ENCODE measurements around the gene CTNNBL1. TPM values are rescaled to one million over a fixed set of nuclear protein-coding genes. Genes with fewer than 3 reads are reported as not detected.

Gene CTNNBL1
- total and polyA plus RNA-seq, 3 donors from 2014 or later = 50.4 to 119 (median 61.0) TPM

DNA sequence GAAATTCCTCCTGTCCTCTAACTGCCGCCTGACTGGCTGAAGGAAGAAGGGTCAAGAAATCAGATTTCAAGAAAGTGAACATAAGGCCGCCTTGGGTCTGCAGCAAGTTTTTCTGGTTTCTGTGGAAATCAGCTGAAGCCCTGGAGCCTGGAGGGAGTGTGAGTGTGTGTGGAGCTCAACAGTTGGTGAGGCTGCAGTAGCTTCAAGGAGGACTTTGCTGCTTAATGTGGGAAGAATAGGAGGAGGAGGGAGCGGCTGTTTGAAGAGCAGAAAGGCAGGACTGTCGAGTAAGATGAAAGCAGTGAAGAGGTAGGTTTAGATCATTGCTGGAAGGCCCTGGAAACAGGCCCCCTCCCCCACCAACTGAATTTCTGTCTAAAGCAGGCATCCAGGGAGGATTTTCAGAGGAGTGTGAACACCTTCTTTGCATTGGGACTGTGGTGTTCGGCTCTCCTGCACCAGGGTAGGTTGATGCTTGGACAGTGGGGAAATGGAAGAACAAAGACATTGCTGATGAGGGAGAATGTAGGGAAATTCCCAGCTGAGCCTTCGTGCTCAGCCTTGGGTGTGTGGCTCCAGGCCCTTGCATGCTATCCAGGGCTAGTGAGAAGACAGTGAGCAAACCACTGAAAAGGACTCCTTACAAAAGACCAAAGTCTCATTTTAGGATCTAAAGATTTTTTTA lies 129.6 kb downstream of the CTNNBL1 start:
- Histone ChIP-seq H3K36me3 (ENCODE audit: low read depth, missing control alignments) (no peaks in the 10 kb centered on the region), H3K4me1 (no peaks in the 10 kb centered on the region)
- TF ChIP-seq, protein P1, sequence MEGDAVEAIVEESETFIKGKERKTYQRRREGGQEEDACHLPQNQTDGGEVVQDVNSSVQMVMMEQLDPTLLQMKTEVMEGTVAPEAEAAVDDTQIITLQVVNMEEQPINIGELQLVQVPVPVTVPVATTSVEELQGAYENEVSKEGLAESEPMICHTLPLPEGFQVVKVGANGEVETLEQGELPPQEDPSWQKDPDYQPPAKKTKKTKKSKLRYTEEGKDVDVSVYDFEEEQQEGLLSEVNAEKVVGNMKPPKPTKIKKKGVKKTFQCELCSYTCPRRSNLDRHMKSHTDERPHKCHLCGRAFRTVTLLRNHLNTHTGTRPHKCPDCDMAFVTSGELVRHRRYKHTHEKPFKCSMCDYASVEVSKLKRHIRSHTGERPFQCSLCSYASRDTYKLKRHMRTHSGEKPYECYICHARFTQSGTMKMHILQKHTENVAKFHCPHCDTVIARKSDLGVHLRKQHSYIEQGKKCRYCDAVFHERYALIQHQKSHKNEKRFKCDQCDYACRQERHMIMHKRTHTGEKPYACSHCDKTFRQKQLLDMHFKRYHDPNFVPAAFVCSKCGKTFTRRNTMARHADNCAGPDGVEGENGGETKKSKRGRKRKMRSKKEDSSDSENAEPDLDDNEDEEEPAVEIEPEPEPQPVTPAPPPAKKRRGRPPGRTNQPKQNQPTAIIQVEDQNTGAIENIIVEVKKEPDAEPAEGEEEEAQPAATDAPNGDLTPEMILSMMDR (IDR thresholded peaks at IDR 0.05) = no peak
- TF ChIP-seq POLR2A (IDR thresholded peaks at IDR 0.05) = no peak

DNA sequence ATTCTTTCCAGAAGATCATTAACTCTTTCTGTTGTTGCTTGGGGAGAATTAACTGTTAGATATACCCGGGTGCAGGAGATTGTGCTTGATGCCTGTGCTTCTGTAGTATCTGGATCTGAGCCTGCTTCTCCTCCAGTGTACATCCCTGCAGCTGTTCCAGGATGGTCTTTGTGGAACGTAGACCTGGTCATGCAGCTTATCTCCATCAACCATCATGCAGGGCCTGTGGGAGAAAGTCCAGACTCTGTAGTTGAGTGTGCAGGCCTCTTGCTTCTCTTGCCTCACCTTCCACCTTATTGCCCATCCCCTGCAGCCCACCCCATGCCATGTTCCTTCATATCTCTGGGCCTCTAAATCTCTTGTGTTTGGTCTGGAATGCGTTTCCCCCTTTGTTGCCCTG lies 133.8 kb downstream of the CTNNBL1 start:
- WGBS, 2 donors = 92 to 94% methylated on average over 3 of the region's 3 CpGs
- no peak for DNase-seq
- Histone ChIP-seq H3K27me3 (no peaks in the 10 kb centered on the region), H3K27ac (no peak overlapping the region), H3K4me1 (no peaks in the 10 kb centered on the region), H3K4me3 (no peak overlapping the region), H3K9me3 (no peaks in the 10 kb centered on the region), H3K36me3 (ENCODE audit: low read depth, missing control alignments) (no peaks in the 10 kb centered on the region)
- intact Hi-C loops (cut with DNase I; ENCODE audit: low total_unique reads) = no loop called here
- TF ChIP-seq POLR2A (IDR thresholded peaks at IDR 0.05) = no peak
- TF ChIP-seq, protein P1 (IDR thresholded peaks at IDR 0.05) = no peak

More for the DNA sequence above, 129.6 kb downstream of the CTNNBL1 start:
- H3K4me3 ChIP-seq = no peak overlapping the region
- DNase-seq = no peak
- intact Hi-C loops (cut with DNase I; ENCODE audit: low total_unique reads) = no loop called here
- H3K27me3 ChIP-seq = no peaks in the 10 kb centered on the region
- WGBS, 2 donors = 84 to 86% methylated on average over 6 of the region's 6 CpGs
- H3K27ac ChIP-seq = no peak overlapping the region
- no peaks in the 10 kb centered on the region for H3K9me3 ChIP-seq

DNA sequence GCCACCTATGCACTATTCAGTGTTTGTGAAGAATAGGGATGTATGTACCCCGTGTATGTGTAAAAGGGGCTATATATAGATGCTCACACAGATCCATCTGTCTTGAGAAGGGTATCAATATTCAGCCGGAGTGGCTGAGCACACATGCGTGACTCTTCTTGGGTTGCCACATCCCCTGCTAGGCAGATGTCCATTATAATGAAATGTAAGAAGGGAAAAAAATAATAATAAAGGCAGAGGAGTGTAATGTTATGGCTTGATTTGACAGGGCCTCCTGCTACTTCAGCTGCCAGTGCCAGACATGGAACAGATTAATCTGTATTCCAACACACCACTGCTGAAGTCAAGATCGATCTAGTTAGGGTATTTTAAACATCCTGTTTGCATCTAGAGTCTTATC lies 134.9 kb downstream of the CTNNBL1 start:
- Histone ChIP-seq H3K27me3 (no peaks in the 10 kb centered on the region), H3K9me3 (no peaks in the 10 kb centered on the region), H3K4me1 (no peaks in the 10 kb centered on the region), H3K4me3 (no peak overlapping the region), H3K27ac (no peak overlapping the region), H3K36me3 (ENCODE audit: low read depth, missing control alignments) (no peaks in the 10 kb centered on the region)
- no peak for DNase-seq
- 86 to 88% methylated on average over 4 of the region's 4 CpGs for WGBS, 2 donors
- intact Hi-C loops (cut with DNase I; ENCODE audit: low total_unique reads) = no loop called here
- no peak for TF ChIP-seq POLR2A (IDR thresholded peaks at IDR 0.05)
- TF ChIP-seq, protein P1 (IDR thresholded peaks at IDR 0.05) = no peak

DNA sequence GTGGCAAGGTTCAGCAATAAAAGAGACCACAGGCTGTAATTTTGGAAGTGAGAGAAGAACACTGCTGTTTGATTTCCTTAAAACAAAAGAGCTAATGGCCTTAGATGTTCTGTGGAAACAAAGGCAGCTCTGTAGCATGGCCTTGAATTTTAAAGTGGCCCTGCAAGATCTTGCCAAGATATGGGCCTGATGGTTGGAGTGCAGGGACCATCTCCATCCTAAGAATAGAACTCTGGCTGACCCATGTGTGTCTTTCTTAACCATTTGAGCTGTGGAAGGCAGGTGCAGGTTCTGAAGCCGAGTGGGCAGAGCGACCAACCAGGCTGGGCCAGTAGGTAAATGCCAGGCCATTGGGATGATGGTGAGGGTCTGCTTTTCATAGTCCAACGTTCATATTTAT lies 135.3 kb downstream of the CTNNBL1 start:
- intact Hi-C loops (cut with DNase I; ENCODE audit: low total_unique reads) = no loop called here
- Histone ChIP-seq H3K9me3 (no peaks in the 10 kb centered on the region), H3K27me3 (no peaks in the 10 kb centered on the region), H3K4me1 (no peaks in the 10 kb centered on the region), H3K36me3 (ENCODE audit: low read depth, missing control alignments) (no peaks in the 10 kb centered on the region), H3K4me3 (no peak overlapping the region), H3K27ac (no peak overlapping the region)
- DNase-seq = no peak
- TF ChIP-seq, protein P1 (IDR thresholded peaks at IDR 0.05) = no peak
- WGBS, 2 donors = 91 to 92% methylated on average over 3 of the region's 3 CpGs

Measured in testis (tissue), 3 donors.